Mononuclear cell (primary cell): ENCODE results near the gene ATXN3L. TPM values are rescaled to one million over a fixed set of nuclear protein-coding genes. Genes with fewer than 3 reads are reported as not detected.

ENCODE experiments used
- H3K27me3 ChIP-seq: 2 replicates; pipeline ENCODE4 v1.6.0; 2011; ENCODE audit warnings: low read length, control low read depth; ENCODE audit not compliant: insufficient read depth
- H3K4me1 ChIP-seq: 2 replicates; pipeline ENCODE4 v1.5.1; 2011; ENCODE audit warnings: mild to moderate bottlenecking, low read length, control low read depth; ENCODE audit not compliant: insufficient read depth
- H3K4me3 ChIP-seq: 2 replicates; pipeline ENCODE4 v1.5.1; 2011; ENCODE audit warnings: mild to moderate bottlenecking, low read length, moderate library complexity
- H3K9me3 ChIP-seq: 2 replicates; pipeline ENCODE4 v1.5.1; 2011; ENCODE audit warnings: low read depth, mild to moderate bottlenecking, control low read depth, low read length
- total RNA-seq: library from RNA; depleted of rRNA; stranded (reverse); fragments of >200 nt; gene quantifications from one replicate; pipeline ENCODE4 v1.2.3, GENCODE V29; 2012

Gene ATXN3L
- total RNA-seq, 1 donor = not detected

DNA sequence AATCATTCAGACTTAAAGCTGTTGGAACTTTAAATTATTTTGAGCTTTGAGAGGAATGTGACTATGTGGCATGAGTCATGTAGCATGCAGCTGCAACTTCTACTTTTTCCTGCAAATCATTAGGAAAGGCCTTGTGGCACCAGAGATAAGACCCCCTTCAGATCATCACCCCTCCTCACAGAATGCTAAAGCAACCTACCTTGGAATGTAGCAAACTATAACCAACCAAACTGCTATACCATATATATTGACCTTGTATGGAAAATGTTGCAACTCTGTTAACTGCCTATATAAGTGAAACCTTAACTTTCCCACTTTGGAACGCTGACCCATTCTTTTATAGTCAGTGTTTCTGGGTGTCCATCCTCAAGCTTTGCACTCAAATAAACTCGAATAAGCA, 32.0 kb downstream of the ATXN3L start:
- Histone ChIP-seq H3K4me1 (peaks cover 7% of the 10 kb centered on the region), H3K9me3 (no peaks in the 10 kb centered on the region), H3K27me3 (no peaks in the 10 kb centered on the region), H3K4me3 (no peak overlapping the region)

DNA sequence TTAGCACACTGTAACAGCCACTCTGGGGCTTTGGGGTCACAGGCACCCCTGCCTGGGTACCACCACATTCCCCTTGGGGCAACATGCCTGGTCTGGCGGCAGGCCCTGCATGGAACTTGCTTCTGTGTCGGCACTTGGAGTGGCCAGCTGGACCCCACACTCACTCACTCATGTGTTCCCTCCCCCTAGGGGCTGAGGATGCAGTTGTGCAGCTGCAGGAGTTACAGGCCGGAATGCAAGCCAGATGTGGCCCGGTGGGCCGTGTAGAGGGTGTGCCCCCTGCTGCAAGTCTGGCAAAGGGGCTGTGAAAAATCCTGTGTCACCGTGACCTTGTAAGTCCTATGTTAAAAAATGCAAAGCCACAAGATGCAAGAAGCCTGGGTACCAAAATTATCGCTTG, 34.2 kb downstream of the ATXN3L start:
- H3K27me3 ChIP-seq = no peaks in the 10 kb centered on the region
- no peak overlapping the region for H3K4me3 ChIP-seq
- no peaks in the 10 kb centered on the region for H3K9me3 ChIP-seq
- peaks cover 7% of the 10 kb centered on the region for H3K4me1 ChIP-seq

DNA sequence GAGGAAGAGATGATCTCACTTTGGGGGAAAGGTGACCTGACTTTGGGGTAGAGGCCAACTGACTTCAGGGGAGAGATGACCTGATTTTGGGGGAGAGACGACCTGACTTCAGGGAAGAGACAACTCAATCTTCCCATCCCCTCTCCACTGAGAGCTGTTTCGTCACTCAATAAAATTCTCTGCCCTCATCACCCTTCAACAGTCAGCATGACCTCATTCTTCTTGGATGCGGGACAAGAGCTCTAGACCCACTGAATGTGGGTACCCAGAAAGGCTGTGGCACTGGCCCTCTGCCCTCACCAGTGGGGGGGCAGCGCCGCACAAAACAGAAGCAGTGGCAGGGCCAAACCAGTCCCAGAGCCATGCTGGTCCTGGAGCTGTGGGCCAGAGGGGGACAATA, 34.6 kb downstream of the ATXN3L start:
- Histone ChIP-seq H3K4me1 (peaks cover 7% of the 10 kb centered on the region), H3K4me3 (no peak overlapping the region), H3K9me3 (no peaks in the 10 kb centered on the region)

DNA sequence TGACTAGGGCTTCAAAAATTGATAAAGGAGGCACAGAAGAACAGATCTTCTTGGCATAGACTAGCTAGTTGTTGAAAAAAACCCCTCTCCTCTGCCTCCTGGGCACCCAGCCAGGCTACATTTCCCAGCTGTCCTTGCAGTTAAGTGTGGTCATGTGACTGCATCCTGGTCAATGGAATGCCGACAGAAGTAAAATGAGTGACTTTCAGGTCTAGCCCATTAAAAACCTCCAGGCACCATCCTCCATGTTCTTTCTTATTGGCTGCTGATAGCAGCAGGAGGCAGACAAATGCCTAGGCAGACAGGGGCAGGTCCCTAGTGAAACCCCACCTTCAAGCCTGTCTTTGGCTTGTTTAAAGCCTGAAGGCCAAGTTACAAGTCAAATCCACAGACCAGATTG, 35.3 kb downstream of the ATXN3L start:
- Histone ChIP-seq H3K9me3 (no peaks in the 10 kb centered on the region), H3K4me1 (peaks cover 7% of the 10 kb centered on the region), H3K27me3 (no peaks in the 10 kb centered on the region), H3K4me3 (no peak overlapping the region)

More for the DNA sequence above, 34.6 kb downstream of the ATXN3L start:
- no peaks in the 10 kb centered on the region for H3K27me3 ChIP-seq

DNA sequence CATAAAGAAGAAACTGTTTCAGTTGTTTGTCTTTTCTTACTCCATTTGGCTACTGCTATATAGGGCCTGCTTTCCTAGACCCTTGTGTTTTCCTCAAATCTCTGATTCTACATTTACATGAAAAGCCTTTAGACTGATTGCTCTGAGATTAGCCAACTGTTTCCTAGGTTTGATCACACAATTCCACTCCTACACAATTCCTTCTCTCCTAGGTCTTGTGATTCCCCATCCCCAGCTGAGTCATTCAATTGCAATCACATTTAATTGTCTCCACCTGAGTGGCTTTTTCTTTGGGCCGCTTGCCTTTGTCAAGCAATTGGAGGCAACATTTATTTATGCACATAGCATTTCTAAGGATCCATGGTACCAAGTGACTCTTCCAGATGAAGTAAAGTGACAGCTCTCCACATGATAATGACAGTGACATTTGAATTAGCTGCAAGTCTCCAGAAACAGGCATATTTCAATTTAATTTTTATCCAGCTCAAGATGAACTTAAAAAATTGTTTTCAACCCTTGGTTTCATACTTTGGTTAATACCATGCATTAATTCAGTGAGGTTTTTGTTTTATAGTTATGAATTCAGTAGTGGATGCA, 35.8 kb downstream of the ATXN3L start:
- Histone ChIP-seq H3K4me1 (peaks cover 7% of the 10 kb centered on the region), H3K27me3 (no peaks in the 10 kb centered on the region), H3K9me3 (no peaks in the 10 kb centered on the region), H3K4me3 (no peak overlapping the region)

DNA sequence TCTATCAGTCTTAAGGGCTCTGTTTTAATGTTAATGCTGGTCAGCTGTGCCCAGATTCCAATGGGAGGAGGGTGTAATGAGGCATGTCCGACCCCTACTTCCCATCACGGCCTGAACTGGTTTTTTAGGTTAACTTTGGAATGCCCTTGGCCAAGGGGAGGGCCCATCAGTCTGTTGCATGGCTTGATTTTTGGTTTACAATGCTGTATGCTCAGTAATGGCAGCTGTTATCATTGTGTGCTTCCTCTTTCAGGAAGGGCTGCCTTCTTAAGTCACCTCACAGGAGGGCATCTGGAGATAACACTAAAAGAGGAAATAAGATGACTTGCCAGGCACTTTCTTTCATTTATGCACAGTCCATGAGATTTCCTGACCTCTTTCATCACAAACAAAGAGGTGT, 36.3 kb downstream of the ATXN3L start:
- no peak overlapping the region for H3K4me3 ChIP-seq
- H3K9me3 ChIP-seq = no peaks in the 10 kb centered on the region
- peaks cover 7% of the 10 kb centered on the region for H3K4me1 ChIP-seq
- H3K27me3 ChIP-seq = no peaks in the 10 kb centered on the region

DNA sequence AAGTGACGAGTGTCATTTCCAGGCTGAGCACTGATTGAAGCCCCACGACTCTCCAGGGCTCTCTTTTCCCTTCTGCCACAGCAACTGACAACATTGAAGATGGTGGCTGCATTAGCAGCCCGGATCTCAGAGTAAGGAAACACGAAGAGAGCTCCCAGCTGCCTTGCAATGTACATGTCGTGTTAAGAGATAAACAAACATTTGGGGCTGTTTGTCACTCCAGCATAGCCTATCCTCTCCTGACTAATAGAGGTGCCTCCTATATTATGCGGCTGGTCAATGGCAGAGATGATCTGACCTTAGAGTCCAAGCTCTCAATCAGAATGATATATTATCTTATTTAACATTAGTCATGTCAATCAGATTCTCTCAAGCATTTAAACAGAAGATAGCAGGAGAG, 38.6 kb downstream of the ATXN3L start:
- Histone ChIP-seq H3K9me3 (no peaks in the 10 kb centered on the region), H3K4me1 (peaks cover 7% of the 10 kb centered on the region), H3K4me3 (no peak overlapping the region), H3K27me3 (no peaks in the 10 kb centered on the region)

DNA sequence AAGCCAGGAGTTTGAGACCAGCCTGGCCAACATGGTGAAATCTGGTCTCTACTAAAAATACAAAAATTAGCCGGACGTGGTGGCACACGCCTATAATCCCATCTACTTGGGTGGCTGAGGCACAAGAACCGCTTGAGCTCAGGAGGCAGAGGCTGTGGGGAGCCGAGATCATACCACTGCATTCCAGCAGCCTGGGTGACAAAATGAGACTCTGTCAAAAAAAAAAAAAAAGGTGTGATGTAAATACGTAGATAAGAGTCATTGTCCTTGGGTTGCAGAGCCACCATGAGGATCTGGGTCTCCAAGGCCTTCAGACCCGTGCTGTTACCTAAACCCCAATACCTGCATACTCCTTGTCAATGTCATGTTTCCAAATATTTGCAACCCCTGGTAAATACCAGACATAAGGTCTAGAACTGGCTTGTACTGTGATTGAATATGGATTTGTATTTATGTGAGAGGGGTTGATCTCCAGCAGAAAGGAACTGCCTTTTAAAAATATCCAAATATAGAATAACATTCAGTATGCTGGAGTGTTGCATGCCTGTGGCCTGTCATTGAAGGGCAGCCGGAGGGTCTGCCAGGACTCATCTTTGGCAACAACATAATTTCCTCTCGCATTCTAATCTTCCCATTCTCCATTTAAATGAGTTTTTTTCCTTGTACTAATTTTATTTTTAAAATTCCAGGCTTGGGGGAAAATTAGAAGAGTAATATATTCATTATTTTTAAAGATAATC, 40.4 kb downstream of the ATXN3L start:
- Histone ChIP-seq H3K27me3 (no peaks in the 10 kb centered on the region), H3K9me3 (no peaks in the 10 kb centered on the region), H3K4me3 (no peak overlapping the region)

DNA sequence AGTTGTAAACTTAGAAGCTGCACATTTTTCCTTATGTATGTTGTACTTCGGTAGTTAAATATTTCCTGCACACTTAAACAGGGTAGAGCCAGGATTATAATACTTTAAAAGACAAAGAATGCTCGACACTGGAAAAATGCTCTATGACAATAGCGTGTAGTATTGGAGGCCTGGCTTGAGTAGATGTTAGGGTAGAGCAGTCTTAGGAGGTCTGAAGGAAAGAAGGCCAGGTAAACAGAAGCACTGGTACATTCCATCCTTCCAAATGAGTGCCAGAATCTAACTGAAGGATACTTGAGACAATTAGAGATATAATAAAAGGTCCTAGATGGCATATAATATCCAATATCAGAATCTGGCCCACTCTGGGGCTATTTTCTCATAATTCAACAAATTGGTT, 42.3 kb downstream of the ATXN3L start:
- no peaks in the 10 kb centered on the region for H3K4me1 ChIP-seq
- no peaks in the 10 kb centered on the region for H3K27me3 ChIP-seq
- H3K4me3 ChIP-seq = no peak overlapping the region
- no peaks in the 10 kb centered on the region for H3K9me3 ChIP-seq

More for the DNA sequence above, 40.4 kb downstream of the ATXN3L start:
- H3K4me1 ChIP-seq = peaks cover 7% of the 10 kb centered on the region

DNA sequence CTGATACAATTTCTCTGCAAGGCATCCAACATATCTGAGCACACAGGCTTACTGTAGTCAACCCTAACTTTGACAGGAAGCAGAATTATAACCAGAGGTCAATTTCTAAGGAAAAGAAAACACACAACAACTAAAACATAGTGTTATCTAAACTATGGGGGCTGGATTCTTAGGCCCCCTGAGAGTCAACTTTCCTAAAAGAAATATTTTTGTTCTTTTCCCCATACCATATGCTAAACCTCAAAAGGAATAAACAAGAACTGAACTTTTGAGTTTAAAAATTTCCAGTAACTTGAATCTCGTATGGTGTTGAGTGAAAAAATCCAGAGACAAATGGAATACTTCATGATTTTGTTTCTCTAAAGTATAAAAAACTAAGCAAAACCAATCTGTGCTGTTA, 42.9 kb downstream of the ATXN3L start:
- Histone ChIP-seq H3K9me3 (no peaks in the 10 kb centered on the region), H3K4me1 (no peaks in the 10 kb centered on the region), H3K4me3 (no peak overlapping the region), H3K27me3 (no peaks in the 10 kb centered on the region)

DNA sequence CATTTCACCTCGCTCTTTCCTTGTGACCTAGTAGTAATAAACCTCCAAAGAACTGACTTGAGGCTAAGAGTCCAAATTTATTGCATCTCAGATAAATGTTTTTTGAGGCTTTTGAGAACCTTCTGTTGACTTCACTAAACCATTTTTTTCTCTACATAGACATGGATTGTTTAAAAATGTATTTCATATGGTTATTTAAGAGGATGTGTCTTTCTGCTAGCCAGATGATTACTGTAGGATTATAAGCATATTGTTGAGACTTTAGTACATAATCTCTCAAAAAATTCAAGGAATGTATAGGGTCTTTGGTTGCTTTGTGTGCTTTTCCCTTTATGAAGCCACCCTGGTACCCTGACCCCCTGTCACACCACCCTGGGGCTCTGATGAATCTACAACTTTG, 44.8 kb downstream of the ATXN3L start:
- Histone ChIP-seq H3K9me3 (no peaks in the 10 kb centered on the region), H3K27me3 (no peaks in the 10 kb centered on the region), H3K4me3 (no peak overlapping the region), H3K4me1 (no peaks in the 10 kb centered on the region)

DNA sequence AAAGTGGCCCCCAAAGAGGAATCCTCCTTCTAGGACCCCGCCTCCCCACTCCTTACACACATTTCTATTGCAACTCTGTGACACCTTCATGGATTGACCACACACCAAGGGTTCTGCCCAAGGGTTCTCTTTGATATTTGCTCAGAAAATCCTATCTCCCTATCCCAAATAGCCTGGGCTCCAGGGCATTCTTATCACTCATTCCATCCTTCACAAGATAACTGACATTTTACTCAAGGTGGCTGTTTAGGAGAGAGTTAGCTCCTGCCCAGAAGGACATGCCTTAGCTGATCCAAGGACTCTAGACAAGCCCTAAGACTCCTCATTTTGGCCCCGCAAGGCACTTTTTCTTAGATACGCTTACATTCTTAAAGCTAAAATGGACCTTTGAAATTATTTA, 47.4 kb downstream of the ATXN3L start:
- H3K9me3 ChIP-seq = no peaks in the 10 kb centered on the region
- H3K27me3 ChIP-seq = no peaks in the 10 kb centered on the region
- H3K4me1 ChIP-seq = no peaks in the 10 kb centered on the region
- H3K4me3 ChIP-seq = no peak overlapping the region

DNA sequence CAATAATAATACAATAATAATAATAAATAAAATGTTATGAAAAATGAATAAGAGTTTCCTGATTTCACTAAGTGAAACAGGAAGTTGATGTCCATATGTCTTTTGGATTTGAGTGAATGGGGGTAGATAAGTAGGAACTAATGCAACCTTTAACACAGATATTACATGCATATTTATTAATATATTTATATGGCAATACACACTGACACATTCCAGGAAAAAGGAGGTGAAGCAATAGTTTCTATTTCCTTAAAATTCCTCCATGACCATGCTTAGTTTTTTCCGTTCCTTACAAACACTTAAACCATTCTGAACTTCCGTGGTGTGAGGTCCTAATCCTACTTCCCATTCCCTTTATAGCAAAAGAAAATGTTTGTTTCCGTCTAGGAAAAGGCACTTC, 48.3 kb downstream of the ATXN3L start:
- Histone ChIP-seq H3K4me3 (no peak overlapping the region), H3K9me3 (no peaks in the 10 kb centered on the region), H3K27me3 (no peaks in the 10 kb centered on the region), H3K4me1 (no peaks in the 10 kb centered on the region)

DNA sequence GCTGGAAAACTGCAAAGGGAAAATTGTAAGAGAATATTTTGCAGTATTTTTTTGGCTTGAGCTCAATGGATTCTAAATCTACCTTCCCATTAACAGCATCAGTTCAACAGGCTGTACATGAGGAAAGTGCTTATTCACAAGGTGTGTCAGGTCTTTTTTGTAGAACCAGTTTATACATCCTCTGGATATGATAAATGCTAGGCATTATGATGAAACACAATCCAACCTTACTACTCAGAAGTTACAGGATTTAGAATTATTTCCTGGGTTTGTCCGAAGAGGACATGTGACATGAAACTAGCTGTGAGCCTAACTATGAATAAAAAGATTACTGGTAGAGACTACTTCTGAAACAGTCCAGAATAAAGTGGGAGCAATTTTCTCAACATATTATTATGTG, 49.5 kb downstream of the ATXN3L start:
- Histone ChIP-seq H3K4me3 (no peak overlapping the region), H3K27me3 (no peaks in the 10 kb centered on the region)

DNA sequence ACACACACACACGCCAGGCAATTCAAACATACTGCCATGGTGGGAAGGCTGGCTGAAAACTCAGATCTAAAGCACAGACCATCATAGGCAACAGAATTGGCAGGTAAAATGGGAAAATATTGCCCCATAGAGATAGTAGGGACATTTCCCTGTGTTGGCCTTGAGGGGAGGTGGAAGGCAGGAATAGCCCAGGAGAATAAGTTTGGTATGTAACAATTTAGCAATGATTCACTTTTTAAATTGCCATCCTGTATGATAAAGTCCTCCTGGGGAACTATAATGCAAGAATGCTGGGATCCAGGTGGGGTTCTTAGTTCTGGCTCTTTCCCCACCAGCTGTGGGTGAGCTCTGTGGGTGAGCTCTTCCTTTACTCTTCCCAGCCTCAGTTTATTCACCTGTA, 51.0 kb downstream of the ATXN3L start:
- Histone ChIP-seq H3K27me3 (no peaks in the 10 kb centered on the region), H3K4me1 (no peaks in the 10 kb centered on the region), H3K4me3 (no peak overlapping the region), H3K9me3 (no peaks in the 10 kb centered on the region)

More for the DNA sequence above, 49.5 kb downstream of the ATXN3L start:
- Histone ChIP-seq H3K4me1 (no peaks in the 10 kb centered on the region), H3K9me3 (no peaks in the 10 kb centered on the region)
